NCI-H1048 (cell line): ENCODE results near the gene UBE3C.

Source experiments
- DNase-seq: peaks from one replicate; lab custom pipeline; 2025; lab: John Stamatoyannopoulos, UW

Gene UBE3C

DNA sequence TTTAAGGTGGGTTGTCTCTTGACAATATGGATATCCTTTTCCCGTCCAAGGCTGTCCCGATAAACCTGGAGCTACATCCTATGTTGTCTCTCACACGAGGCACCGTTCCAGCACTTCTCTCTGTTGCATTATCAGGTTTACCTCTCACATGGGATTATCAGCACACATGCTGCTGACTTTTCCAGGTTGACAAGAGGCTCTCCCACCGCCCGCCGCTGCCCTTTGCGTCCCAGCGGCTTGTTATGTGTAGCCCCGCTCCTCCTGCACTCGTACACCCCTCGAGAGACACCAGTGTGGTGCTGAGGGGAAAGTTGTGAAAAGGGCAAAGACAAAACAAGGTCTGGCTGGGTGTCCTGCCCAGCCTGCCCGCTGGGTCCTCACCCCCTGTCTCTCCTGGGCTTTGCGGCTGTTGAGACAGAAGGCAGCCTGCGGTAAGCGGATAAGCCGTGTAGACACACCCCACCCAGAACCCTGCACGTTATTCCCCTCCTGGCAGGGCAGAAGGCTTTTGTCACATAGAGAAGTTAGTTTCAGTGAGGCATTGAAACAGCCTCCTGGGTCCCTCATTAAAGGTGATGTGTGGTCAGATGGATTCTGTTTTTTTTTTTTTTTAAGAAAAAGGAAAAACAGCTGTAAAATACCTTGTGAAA, 38.7 kb downstream of the UBE3C start:
- DNase-seq: no peak

DNA sequence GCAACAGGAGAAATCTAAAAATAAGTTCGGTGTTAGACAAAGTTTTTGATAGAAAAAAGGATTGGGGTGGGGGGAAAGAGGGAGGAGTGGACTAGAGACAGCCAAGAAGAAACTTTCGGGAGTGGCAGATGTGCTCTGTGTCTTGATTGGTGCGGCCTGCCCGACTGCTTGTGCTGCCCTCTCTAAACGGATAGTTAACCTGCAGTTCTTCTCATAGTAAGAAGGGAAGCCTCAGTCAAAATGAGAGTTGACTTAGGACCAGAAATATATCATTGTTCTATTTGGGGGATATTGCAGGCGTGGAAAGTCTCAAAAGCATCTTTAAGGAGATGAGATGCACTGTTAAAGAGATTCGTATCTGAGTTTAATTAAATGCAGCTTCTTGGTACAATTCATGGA, 39.3 kb downstream of the UBE3C start:
- no peak for DNase-seq

DNA sequence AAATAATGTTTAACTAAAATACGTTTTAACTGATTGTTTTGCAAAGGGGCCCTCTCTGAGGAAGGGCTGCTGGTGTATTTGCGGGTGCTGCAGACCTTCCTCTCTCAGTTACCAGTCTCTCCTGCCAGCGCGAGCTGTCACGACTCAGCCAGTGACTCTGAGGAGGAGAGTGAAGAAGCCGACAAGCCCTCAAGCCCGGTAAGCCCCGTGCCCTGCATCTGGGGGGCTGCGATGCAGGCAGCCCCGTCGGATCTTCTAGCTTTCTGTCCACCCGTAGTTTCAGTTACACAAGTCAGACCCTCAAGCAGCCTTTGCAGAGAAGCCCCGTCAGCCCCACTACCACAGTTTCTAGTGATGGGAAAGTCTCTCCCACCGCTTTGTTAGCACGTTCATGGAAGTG, 45.1 kb downstream of the UBE3C start:
- no peak for DNase-seq

DNA sequence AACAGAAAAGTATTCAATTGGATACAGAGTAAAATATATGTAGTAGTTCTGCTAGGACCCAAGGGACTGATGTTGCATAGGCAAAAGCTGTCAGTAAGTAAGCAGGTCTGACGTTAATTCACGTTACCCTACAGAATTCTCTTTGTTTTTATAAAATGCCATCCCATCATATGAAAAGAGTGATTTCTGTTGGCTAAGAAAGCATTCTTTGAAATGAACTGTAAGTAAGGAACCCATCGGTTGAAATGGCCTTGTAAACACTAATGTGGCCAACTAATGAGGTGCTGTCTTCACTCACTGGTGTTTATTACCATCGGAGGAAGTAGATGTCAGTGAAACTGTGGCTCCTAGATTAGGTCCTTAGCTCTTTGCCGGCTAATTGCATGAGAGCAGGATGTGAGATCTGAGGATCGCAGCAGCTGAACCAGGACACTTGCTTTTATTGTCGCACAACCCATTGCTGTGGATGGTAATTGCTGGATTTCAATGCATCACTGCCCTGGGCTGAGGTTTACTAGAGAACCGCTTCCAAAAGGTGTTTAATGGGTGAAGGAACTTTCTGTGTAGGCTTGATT, 49.5 kb downstream of the UBE3C start:
- no peak for DNase-seq

DNA sequence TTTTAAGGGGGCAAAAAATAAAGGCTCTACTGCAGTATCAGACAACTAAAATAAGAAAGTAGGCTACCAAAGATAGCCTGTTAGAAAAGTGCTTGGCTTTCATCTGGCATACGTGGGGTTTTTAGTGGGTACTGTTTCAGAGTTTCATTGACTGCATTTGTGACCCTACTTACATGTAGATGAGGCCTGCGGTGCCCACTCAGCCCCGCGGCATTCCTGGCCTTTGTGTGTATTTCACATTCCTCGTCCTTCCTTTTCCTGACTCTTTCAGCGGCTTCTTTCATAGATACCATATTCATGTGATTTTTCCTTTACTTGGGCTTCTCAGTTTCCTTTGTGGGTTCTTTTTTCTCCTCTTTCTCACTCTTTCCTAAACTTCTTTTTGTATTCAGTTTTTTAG, 50.7 kb downstream of the UBE3C start:
- no peak for DNase-seq

DNA sequence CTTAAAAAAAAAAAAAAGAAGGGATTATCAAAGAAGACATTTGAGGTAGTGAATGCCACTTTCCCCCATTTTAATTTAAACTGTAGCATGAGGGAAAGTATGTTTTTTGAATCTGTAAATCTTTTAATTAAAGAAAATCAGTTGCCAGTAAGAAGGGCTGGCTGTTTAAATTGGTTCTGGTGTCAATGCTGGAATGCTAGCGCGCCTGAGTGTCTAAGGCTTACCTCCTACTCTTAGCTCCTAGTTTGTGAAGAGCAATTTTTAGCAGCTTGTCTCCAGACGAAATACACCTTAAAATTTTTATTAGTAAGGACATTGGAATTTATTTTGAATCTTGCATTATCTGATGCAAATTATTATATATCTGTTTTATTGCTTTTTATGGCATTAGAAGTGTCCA, 54.1 kb downstream of the UBE3C start:
- DNase-seq: no peak

DNA sequence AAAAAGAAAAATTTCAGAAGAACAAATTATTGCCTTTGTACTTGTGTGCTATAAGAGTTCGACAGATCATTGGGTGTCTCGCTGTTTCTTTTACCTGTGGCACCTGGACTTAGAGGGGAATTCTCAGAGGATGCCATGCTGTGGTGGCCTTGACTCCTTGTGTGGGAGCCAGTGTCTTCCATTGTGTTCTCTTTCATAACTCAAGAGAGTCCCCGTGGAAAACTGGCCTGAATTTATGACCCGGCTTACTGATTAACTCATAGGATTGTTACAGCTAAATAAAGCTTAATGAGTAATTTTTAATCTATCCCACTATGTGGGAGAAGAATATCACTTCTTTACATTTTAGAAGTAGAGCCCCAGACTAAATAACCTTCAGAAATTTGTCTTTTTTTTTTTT, 54.5 kb downstream of the UBE3C start:
- no peak for DNase-seq

DNA sequence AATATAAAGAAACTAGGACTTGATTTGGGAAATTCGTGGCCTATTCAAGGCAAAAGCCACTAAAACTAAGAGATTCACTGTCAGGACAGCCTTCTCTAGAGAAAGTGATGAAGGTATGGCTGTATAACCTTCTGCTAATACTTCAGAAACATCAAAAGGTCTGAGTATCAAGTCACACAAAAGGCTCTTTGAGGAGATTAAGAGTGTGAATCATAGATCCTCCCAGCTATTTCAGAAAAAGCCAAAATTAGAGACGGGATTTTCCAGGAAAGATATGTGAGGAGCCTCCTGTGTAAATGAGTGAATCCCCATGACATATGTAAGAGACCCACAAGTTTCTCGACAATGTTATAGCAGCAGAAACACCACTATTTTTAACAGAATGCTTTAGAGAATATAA, 56.2 kb downstream of the UBE3C start:
- no peak for DNase-seq

DNA sequence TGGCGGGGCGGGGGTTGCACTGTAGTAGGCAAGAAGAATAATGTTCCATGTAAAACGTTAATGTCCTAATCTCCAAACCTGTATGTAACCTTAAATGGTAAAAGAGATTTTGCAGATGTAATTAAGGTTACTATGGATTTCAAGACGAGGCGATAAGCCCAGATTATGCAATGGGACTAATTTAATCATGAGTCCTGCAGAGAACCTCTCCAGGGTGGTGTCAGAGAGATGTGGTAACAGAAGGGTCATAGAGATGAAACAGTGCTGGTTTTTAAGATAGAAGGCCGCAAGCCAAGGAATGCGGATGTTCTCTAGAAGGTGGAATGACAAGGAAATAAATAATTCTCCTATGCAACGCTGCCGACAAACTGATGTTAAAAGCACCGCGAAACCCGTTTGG, 57.1 kb downstream of the UBE3C start:
- DNase-seq: no peak

DNA sequence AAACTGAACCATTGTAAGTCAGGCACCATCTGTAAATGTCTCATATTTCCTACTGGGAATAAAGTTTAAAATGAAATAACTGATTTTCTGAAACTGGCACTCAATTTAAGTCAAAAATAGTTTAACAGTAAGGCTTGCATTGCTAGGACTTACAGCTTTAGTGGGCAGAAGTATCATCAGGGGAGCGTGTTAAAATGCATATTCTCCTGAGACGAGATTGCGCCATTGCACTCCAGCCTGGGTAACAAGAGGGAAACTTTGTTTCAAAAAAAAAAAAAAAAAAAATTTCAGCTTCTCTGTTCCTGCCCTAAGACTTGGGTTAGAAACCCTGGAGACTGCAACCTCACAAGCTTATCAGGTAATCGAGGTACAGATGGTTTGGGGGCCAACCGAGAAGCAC, 65.4 kb downstream of the UBE3C start:
- no peak for DNase-seq

DNA sequence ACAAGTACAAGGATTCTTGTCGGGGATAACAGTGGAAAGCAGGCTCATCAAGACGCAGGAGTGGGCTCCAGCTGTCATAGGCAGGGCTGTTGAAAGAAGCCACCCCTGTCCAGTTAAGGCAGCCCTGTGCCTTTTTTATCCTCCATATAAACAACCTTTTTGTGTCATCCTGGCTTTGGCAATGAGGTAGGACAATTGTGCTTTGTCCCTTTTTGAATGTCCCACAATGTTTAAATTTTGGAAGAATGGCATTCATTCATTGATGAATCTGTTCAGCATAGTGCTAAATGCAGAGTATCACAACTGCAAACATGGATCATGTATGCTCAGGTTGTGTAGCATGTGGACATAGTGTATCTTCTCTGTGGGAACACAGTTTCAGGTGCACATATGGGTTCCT, 66.7 kb downstream of the UBE3C start:
- DNase-seq: no peak

DNA sequence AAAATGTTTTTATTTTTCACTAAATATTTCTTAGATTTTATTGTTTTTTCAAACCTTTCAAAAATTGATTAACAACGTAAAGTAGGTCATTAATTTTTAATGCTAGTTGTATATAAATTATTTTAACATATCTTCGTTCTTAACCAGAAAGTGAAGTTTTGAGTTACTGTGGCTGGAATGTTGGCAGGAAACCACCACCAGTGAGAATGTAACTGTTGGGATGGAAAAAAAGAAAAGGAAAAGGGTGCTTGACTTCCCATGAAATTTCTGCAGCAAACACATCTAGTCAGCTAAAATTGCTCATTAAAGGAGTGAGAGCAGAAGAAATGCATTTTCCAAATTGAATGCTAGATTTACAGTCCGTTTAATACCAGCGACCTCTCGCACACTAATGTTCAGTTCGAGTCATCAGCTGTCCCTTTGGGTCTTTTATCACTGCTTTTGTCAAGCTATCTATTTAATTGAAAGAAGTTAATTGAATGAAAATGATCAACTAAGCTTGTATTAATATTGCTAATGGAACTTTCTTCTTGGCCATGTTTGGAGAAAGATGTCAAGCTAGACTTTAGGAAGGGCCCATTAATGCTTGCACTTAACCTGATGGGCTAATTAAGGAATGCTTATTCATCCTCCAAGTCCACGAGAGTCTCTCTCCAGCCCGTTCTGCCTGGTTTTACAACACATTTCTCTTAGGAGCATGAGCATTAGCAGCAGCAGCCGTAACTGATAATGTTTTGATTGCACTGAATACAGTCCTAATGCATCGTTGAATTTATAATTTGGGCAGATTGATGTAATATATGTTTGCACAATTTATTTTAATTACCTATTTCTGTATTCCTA, 70.1 kb downstream of the UBE3C start:
- no peak for DNase-seq

DNA sequence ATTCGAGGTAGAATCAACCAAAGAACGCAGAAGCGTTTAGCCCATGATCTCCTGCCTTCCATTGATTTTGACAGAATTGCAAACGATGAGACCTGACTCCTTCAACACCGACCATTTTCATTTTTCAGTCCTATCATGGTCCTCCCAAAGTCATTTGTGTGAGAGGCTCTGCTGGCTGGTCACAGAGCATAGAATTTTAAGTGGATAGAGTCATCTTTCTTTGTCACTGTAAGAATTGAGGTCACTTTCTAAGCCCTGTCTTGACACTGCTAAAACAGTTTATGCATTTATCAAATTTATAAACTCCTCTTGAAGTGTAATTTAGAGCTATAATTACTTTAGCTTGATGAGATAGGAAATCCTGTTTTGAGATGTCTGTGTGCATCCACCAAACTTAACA, 72.0 kb downstream of the UBE3C start:
- no peak for DNase-seq

DNA sequence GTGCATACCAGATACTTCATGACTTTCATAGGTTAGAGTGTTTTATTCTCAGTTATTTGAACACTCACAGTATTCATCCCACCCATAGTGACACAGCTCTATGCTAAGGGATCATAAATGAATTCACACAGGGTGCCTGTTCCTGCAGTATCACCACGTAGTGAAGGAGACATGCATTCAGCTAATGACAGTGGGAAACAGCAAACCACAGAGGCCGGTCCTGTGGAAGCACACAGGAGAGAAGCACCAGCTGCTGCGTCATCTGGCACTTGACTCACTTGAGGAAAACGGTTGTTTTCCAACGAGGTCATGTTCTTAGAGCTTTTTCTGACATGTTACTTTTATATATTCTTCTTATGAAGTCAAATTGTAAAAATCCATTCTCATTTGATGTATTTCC, 73.0 kb downstream of the UBE3C start:
- DNase-seq: no peak

DNA sequence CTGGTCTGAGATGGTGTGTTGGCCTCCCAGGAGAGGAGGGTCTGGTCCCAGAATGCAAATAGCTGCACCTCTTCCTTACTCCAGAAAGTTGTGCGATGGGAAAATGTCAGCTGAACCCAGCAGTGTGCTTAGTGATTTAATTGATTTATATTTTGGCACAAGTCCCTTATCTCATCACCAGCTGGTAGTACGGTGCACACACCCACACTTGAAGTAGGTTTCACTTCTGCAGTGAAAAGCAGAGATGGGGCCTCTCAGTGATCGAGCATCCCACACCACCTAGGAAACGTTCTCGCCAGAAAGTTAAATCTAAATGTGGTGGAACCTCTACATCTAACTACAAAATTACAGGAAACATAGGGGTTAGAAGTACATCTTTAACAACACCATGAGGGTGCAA, 80.4 kb downstream of the UBE3C start:
- no peak for DNase-seq

DNA sequence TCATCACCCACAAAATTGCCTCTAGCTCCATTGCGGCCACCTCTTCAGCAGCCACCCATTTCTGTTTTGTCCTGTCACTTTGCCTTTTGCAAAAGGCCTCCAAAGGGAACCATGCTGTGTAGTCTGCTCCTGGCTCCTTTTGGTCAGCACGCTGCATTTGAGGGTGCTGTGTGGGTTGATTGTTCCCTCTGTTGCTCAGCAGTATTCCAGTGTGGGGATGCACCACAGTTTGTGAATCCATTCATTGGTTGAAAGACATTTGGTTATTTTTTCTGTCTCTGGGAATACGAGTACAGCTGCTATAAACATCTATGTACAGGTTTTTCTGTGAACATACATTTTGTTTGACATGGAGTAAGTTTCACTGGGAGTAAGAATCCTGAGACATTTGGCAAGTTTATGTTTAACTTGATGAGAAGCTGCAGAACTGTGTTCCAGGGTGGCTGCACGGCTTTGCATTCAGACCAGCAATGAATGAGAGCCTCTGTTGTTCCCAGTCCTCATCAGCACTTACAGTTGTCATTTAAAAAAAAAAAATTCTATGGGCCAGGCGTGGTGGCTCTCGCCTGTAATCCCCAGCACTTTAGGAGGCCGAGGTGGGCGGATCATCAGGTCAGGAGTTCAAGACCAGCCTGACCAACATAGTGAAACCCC, 82.3 kb downstream of the UBE3C start:
- DNase-seq: no peak

DNA sequence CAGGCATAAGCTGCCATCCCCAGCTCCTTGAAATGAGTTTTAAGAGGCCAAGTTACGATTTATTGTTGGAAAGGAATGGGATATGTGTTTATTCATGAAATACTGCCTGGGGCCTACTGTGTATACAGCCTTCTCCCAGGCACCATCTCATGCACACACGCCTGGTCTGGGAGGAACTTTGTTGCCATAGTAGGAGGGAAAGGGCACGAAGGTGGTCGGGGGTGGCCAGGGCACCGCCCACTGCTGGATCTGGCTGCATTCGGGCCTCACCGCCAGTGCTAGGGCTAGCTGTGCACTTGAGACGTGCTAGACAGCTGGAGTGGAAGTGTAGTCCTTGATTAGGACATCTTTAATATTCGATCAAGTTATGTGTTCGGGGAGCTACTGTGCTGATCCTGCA, 84.0 kb downstream of the UBE3C start:
- DNase-seq: no peak

DNA sequence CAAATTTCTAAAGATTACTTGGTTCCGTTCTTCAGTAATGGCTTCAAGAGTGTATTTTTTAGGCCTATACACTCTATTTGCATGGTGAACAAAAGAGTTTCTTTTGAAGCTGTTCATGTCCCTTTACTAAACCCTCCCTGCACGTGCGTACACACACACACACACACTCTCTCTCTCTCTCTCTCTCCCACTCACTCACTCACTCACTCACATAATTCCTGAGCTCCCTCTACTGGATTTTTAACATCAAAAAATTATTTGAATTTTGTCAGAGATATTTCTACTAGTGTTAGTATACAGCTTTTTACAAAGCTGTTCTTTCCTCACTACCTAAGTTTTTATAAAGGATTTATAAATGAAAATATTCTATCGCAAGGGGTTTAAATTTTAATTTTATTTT, 85.9 kb downstream of the UBE3C start:
- DNase-seq: no peak

DNA sequence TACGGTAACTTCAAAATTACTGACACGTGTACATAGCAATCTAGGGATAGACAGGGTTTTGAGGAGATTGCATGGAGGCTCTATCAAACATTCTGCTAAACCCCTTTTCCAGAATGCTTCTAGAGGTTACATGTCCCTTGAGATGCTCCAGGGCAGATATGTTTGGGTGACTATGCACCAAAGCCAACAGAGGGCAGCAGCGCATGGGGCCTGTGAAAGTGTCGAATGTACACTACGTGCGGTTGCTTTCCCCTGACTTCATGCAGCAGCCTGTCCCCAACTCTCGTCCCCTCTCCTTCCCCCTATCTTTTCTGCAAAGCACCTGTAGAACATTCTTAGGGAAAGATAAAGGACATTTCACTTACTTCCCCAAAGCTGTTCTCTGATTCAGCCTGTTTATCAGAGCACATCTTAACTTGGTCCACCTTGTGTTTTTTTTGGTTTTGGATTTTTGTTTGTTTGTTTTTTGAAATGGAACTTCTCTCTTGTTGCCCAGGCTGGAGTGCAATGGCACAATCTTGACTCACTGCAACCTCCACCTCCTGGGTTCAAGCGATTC, 90.2 kb downstream of the UBE3C start:
- DNase-seq: no peak

DNA sequence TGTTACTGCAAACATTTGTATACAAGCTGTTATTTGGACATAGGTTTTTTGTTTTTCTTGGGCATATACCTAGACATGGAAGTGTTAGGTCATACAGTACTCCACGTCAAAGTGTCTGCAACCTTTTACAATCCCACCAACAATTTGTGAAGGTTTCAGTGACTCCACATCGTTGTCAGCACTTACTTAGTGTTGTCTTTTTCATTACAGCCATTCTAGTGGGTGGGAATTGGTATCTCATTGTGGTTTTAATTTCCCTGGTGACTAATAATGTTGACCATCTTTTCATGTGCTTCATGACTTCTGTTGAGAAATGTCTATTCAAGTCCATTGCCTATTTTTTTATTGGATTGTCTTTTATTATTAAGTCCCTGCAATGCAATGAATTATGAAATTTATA, 95.0 kb downstream of the UBE3C start:
- DNase-seq: no peak

DNA sequence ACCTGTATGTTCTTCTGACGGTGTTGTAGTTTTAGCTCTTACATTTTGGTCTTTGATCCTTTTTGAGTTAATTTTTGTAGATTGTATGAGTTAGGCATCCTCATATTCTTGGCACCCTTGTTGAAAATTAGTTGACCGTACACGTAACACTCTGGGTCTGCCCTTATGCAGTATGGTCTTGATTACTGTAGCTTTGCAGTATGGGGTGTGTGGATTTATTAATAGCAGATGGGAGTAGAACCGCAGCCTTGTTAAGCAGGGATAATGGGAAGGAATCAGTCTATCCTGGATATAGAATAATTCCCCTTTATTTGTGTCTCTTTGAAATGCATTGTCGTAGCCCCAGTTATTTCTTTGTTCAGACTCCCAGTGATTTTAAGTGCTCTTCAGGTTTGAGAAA, 95.5 kb downstream of the UBE3C start:
- no peak for DNase-seq
